ENCODE results near the gene CLIP4.

Gene CLIP4

GRCh38 chr2:29113891-29114321 lies 1.3 kb upstream of the CLIP4 start:
- DNase-seq (no peak), ATAC-seq (no peak)
- Mint-ChIP-seq H3K9me3 (no peaks in the 10 kb centered on the region), H3K4me1 (peaks cover 45% of the 10 kb centered on the region), H3K4me3 (peak overlapping the region in 1 of 2 donors; percentile 5), H3K27ac (peak overlapping the region in 1 of 2 donors; percentile 52), H3K27me3 (peaks cover 22% of the 10 kb centered on the region)

- peak overlapping the region; percentile 83 to 92 for H3K4me3 Mint-ChIP-seq
These were observed 649 bp upstream of the CLIP4 start for GRCh38 chr2:29114586-29114945.

DNA sequence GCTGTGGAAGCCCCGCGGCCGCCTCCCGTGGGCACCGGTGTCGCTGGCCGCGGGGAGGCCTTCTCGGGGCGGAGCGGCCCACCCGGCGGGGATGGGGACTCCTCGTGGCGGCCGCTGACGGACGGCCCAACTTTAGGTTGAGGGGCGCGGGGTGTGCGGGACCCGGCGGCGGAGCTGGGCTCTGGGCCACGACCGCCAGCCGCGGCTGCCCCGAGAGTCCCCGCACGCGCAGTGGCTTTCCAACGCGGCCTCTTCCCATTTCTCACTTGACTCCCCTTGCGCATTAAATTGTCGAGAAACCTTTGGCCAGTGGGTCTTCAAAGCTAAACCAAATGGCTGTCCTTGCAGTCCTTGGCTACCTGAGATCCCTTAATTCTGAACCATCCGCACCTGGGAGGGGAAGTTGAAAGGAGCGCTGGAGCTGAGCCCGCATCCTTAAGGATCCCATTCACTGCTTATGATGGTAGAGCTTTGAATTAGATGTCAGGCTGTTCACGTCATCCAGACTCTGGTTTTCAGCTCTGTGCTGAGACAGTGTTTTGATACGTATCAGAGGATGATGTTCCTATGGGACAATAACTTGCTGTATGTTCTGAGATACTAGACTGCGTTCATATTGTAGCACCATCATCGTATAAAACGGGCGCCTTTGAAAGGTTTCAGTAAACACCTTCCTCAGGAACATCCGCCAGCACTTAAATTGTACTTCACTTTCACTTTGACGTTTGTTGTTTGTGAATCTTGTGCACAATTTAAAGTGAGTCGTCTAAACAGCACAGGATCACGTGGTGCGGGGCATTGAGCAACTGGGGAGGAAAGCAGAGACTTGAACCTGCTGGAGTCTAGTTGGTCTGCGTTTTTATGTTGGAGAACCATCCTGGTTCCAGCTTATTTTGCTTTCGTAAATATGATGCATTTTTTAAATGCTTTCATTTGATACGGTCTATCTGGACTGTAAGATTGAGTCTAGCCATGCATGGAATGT lies 874 bp downstream of the CLIP4 start:
- H3K4me3 Mint-ChIP-seq, result peak overlapping the region; percentile 85 to 93
- H3K27me3 Mint-ChIP-seq, result peaks cover 22% of the 10 kb centered on the region
- DNase-seq (peak; percentile 37 to 70), ATAC-seq (peak; percentile 68)
- peak overlapping the region; percentile 91 to 92 for H3K27ac Mint-ChIP-seq
- H3K9me3 Mint-ChIP-seq, result no peaks in the 10 kb centered on the region
- H3K4me1 Mint-ChIP-seq, result peaks cover 59% of the 10 kb centered on the region

More at GRCh38 chr2:29114586-29114945, 649 bp upstream of the CLIP4 start:
- no peaks in the 10 kb centered on the region for H3K9me3 Mint-ChIP-seq
- peaks cover 52% of the 10 kb centered on the region for H3K4me1 Mint-ChIP-seq
- peaks cover 22% of the 10 kb centered on the region for H3K27me3 Mint-ChIP-seq
- DNase-seq (peak in 1 of 2 donors; percentile 18), ATAC-seq (no peak)
- H3K27ac Mint-ChIP-seq, result peak overlapping the region; percentile 90 to 99

GRCh38 chr2:29117636-29118303 lies 2.6 kb downstream of the CLIP4 start:
- peaks cover 53% of the 10 kb centered on the region for H3K4me1 Mint-ChIP-seq
- ATAC-seq, result no peak
- no peaks in the 10 kb centered on the region for H3K9me3 Mint-ChIP-seq
- peak overlapping the region; percentile 85 to 93 for H3K4me3 Mint-ChIP-seq
- peaks cover 22% of the 10 kb centered on the region for H3K27me3 Mint-ChIP-seq
- H3K27ac Mint-ChIP-seq, result no peak overlapping the region
- DNase-seq, result no peak

GRCh38 chr2:29119211-29119610 lies 4.0 kb downstream of the CLIP4 start:
- H3K27ac Mint-ChIP-seq, result peak overlapping the region; percentile 19 to 69
- peaks cover 9% of the 10 kb centered on the region for H3K27me3 Mint-ChIP-seq
- no peak for ATAC-seq
- H3K9me3 Mint-ChIP-seq, result peaks cover 10 to 12% of the 10 kb centered on the region in 2 donors
- no peak for DNase-seq
- H3K4me1 Mint-ChIP-seq, result peaks cover 61% of the 10 kb centered on the region
- peak overlapping the region in 1 of 2 donors; percentile 16 for H3K4me3 Mint-ChIP-seq

GRCh38 chr2:29120846-29121245 lies 5.6 kb downstream of the CLIP4 start:
- H3K4me1 Mint-ChIP-seq, result peaks cover 63% of the 10 kb centered on the region
- H3K27ac Mint-ChIP-seq, result no peak overlapping the region
- ATAC-seq, result no peak
- no peak overlapping the region for H3K4me3 Mint-ChIP-seq
- no peak for DNase-seq
- H3K9me3 Mint-ChIP-seq, result peaks cover 17 to 28% of the 10 kb centered on the region in 2 donors
- no peaks in the 10 kb centered on the region for H3K27me3 Mint-ChIP-seq

DNA sequence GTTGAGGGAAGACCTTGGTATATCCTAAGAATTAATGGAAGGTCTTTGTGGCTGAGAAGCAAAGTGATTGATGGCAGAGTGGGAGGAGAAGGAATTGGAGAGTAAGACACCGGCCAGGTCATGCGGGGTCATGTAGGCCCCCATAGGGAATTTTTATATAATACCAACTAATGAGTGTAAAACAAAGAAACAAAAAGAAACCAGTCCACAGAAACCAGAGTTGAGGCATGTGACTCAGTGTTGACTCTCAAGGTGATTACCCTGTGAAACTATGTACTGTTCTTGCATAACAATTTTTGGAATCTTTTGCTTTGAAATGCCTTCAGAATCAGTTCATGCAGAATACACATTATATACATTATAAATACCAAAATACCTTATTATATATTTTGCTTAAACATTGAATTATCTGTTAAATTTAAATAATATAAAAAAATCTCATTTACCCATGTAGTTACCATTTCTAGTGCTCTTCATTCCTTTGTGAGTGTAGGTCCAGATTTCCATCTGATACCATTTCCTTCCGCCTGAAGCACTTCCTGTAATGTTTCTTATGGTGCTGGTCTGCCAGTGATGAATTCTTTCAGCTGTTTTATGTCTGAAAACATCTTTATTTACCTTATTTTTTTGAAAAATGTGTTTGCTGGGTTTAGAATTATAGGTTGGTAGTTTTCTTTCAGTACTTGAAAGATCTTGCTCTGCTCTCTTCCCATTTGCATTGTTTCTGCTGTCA lies 8.6 kb downstream of the CLIP4 start:
- Mint-ChIP-seq H3K4me3 (peak overlapping the region; percentile 40 to 46), H3K27me3 (no peaks in the 10 kb centered on the region), H3K9me3 (peaks cover 17 to 29% of the 10 kb centered on the region in 2 donors), H3K4me1 (peaks cover 48% of the 10 kb centered on the region), H3K27ac (peak overlapping the region; percentile 38 to 68)
- ATAC-seq, result peak; percentile 98
- DNase-seq, result peak in 1 of 2 donors; percentile 19

DNA sequence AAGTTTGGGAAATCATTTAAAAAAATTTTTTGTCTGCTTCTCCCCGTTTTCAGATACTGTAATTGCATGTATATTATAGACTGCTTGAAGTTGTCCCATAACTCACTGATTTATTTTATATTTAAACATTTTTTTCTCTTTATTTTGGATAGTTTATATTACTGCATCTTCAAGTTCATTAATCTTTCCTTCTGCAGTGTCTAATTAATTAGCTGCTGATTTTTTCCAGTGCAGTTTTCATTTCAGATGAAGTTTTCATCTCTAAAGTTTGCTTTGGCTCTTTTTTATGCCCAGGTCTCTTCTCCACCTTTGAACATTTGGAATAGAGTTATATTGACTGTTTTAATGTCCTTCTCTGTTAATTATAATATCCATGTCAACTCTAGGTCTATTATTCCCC lies 9.3 kb downstream of the CLIP4 start:
- Mint-ChIP-seq H3K4me3 (no peak overlapping the region), H3K9me3 (peaks cover 17 to 29% of the 10 kb centered on the region in 2 donors), H3K27ac (no peak overlapping the region), H3K27me3 (no peaks in the 10 kb centered on the region), H3K4me1 (peaks cover 43% of the 10 kb centered on the region)
- ATAC-seq, result no peak
- DNase-seq, result no peak

DNA sequence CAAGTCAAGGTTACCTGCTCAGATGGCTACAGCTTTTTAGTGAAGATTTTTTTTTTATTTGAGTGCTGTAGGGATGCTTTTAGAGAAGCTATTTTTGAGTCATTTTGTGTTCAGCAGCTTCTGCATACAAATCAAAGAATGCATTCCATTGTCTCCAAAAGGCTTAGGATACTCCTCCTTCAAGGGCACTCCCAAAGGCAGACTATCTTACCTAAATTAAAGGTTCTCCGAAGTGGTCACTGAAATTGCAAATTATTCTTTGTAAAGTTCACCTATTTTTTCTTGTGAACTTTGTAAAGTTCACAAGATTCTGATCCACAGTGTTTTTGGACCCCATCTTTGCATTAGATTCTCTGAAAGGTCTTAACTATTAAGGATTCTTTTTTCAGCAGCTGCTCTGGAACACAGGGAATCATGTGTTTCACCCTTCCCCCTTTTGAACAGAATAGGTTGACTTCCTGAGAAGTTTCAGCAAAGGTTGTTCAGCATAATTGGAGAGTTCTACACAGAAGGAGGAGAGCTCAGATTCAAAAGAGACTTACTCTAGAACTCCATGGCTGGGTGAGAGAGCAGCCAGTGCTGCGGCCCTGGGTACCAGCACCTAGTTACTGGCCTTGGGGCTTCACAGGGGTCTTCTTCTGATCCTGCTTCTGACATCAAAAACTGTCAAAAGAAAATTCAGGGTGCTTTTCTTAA lies 14.5 kb downstream of the CLIP4 start:
- ATAC-seq (no peak), DNase-seq (no peak)
- H3K9me3 Mint-ChIP-seq, result peaks cover 5 to 12% of the 10 kb centered on the region in 2 donors
- peak overlapping the region; percentile 60 to 76 for H3K27ac Mint-ChIP-seq
- H3K27me3 Mint-ChIP-seq, result no peaks in the 10 kb centered on the region
- H3K4me3 Mint-ChIP-seq, result peak overlapping the region; percentile 55 to 67
- H3K4me1 Mint-ChIP-seq, result peaks cover 34% of the 10 kb centered on the region

DNA sequence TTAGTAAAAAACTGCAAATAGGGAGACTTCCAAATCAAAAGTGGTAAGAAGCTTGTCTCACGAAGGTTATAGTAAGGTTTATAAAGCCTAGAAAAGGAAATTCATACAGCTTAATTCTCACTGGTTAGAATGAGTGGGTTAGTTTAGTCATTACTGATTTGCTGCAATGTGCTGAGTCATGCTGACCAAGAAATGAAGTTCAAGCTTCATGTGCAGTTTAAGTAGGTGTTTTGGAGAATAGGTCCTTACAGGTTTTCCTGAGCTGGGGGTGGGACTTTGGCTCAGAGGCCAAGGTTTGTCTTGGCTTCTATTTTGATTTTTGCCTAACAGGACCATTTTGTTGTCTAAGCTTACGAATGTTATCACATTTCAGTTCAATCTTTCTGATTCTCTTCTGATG lies 15.1 kb downstream of the CLIP4 start:
- Mint-ChIP-seq H3K4me1 (peaks cover 33% of the 10 kb centered on the region), H3K27ac (peak overlapping the region; percentile 60 to 83), H3K4me3 (peak overlapping the region in 1 of 2 donors; percentile 55), H3K9me3 (peaks cover 4 to 6% of the 10 kb centered on the region in 2 donors), H3K27me3 (no peaks in the 10 kb centered on the region)
- DNase-seq, result peak in 1 of 2 donors; percentile 29
- peak; percentile 88 for ATAC-seq

DNA sequence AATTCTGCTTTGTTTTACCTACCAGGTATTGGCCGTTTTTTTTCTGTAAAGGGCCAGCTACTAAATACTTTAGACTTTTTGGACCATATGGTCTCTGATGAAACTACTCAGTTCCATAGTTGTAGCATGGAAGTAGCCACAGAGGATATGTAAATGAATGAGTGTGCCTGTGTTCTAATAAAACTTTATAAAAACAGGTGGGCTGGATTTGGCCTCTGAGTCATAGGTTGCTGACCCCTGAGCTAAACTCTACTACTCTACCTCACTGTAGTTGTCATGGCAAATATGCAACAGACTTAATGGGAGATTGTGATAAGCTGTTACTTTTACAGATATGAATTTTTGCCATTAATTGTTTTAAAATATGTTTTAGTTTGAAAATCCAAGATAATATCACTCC lies 19.7 kb downstream of the CLIP4 start:
- Mint-ChIP-seq H3K4me1 (peaks cover 29% of the 10 kb centered on the region), H3K27me3 (no peaks in the 10 kb centered on the region), H3K4me3 (no peak overlapping the region), H3K9me3 (peaks cover 15 to 24% of the 10 kb centered on the region in 2 donors), H3K27ac (no peak overlapping the region)
- no peak for ATAC-seq
- DNase-seq, result no peak

- ATAC-seq, result no peak
- H3K4me3 Mint-ChIP-seq, result no peak overlapping the region
- H3K9me3 Mint-ChIP-seq, result peaks cover 15 to 24% of the 10 kb centered on the region in 2 donors
- no peaks in the 10 kb centered on the region for H3K27me3 Mint-ChIP-seq
- no peak for DNase-seq
- H3K4me1 Mint-ChIP-seq, result peaks cover 35% of the 10 kb centered on the region
- H3K27ac Mint-ChIP-seq, result peak overlapping the region in 1 of 2 donors; percentile 34
These were observed 23.9 kb downstream of the CLIP4 start for GRCh38 chr2:29139152-29139551.

- H3K27ac Mint-ChIP-seq, result peak overlapping the region in 1 of 2 donors; percentile 34
- H3K9me3 Mint-ChIP-seq, result peaks cover 15 to 24% of the 10 kb centered on the region in 2 donors
- H3K4me3 Mint-ChIP-seq, result no peak overlapping the region
- no peak for ATAC-seq
- DNase-seq, result no peak
- no peaks in the 10 kb centered on the region for H3K27me3 Mint-ChIP-seq
- peaks cover 29% of the 10 kb centered on the region for H3K4me1 Mint-ChIP-seq
These were observed 24.5 kb downstream of the CLIP4 start for GRCh38 chr2:29139731-29140130.

- H3K27ac Mint-ChIP-seq, result no peak overlapping the region
- no peak overlapping the region for H3K4me3 Mint-ChIP-seq
- peaks cover 6 to 12% of the 10 kb centered on the region in 2 donors for H3K9me3 Mint-ChIP-seq
- DNase-seq (no peak), ATAC-seq (no peak)
- no peaks in the 10 kb centered on the region for H3K27me3 Mint-ChIP-seq
- peaks cover 28% of the 10 kb centered on the region for H3K4me1 Mint-ChIP-seq
These were observed 28.4 kb downstream of the CLIP4 start for GRCh38 chr2:29143657-29144056.

GRCh38 chr2:29146197-29146596 lies 31.0 kb downstream of the CLIP4 start:
- peaks cover 8% of the 10 kb centered on the region for H3K4me1 Mint-ChIP-seq
- no peaks in the 10 kb centered on the region for H3K9me3 Mint-ChIP-seq
- no peaks in the 10 kb centered on the region for H3K27me3 Mint-ChIP-seq
- DNase-seq, result no peak
- ATAC-seq, result no peak
- H3K27ac Mint-ChIP-seq, result no peak overlapping the region
- no peak overlapping the region for H3K4me3 Mint-ChIP-seq
